ENCODE results near the gene GRIP2. TPM values are rescaled to one million over a fixed set of nuclear protein-coding genes. Genes with fewer than 3 reads are reported as not detected.

GRIP2 gene
- total RNA-seq, 3 donors from 2014 or later, result 0.70 to 2.2 (median 1.6) TPM

- ATAC-seq, result peak; percentile 78
- peak; percentile 74 for TF ChIP-seq CTCF (IDR thresholded peaks at IDR 0.05)
- intact Hi-C loops (cut with DNase I, micrococcal nuclease), result loop anchor here (2.0 to 5.0 kb wide), 2 partner anchors 206 to 265 kb away; no protein-coding TSS in a partner anchor
- Histone ChIP-seq H3K9me3 (no peaks in the 10 kb centered on the region), H3K4me3 (no peak overlapping the region), H3K36me3 (ENCODE audit: low read depth) (no peaks in the 10 kb centered on the region), H3K4me1 (ENCODE audit: low read depth) (no peaks in the 10 kb centered on the region)
- peak in 1 of 3 donors; percentile 53 for DNase-seq
Measured at GRCh38 chr3:14467814-14468620, 72.1 kb downstream of the GRIP2 start.

- Histone ChIP-seq H3K36me3 (ENCODE audit: low read depth) (no peaks in the 10 kb centered on the region), H3K9me3 (no peaks in the 10 kb centered on the region), H3K4me3 (no peak overlapping the region), H3K4me1 (ENCODE audit: low read depth) (no peaks in the 10 kb centered on the region)
- no peak for TF ChIP-seq CTCF (IDR thresholded peaks at IDR 0.05)
- intact Hi-C loops (cut with DNase I, micrococcal nuclease), result loop anchor here (5.0 kb wide), 1 partner anchor 204 kb away; no protein-coding TSS in a partner anchor
- ATAC-seq, result no peak
- DNase-seq, result no peak
Measured at GRCh38 chr3:14466179-14466903, 73.8 kb downstream of the GRIP2 start.

GRCh38 chr3:14465425-14465824, 74.7 kb downstream of the GRIP2 start:
- Histone ChIP-seq H3K36me3 (ENCODE audit: low read depth) (no peaks in the 10 kb centered on the region), H3K4me1 (ENCODE audit: low read depth) (no peaks in the 10 kb centered on the region), H3K4me3 (no peak overlapping the region), H3K9me3 (no peaks in the 10 kb centered on the region)
- no peak for TF ChIP-seq CTCF (IDR thresholded peaks at IDR 0.05)
- ATAC-seq, result no peak
- DNase-seq, result no peak
- intact Hi-C loops (cut with DNase I, micrococcal nuclease), result loop anchor here (5.0 kb wide), 1 partner anchor 203 kb away; no protein-coding TSS in a partner anchor

GRCh38 chr3:14464521-14464920, 75.6 kb downstream of the GRIP2 start:
- no peak for TF ChIP-seq CTCF (IDR thresholded peaks at IDR 0.05)
- Histone ChIP-seq H3K36me3 (ENCODE audit: low read depth) (no peaks in the 10 kb centered on the region), H3K9me3 (no peaks in the 10 kb centered on the region), H3K4me1 (ENCODE audit: low read depth) (no peaks in the 10 kb centered on the region), H3K4me3 (no peak overlapping the region)
- no peak for DNase-seq
- ATAC-seq, result no peak
- intact Hi-C loops (cut with DNase I, micrococcal nuclease), result no loop called here

- intact Hi-C loops (cut with DNase I, micrococcal nuclease), result no loop called here
- Histone ChIP-seq H3K4me3 (no peak overlapping the region), H3K36me3 (ENCODE audit: low read depth) (no peaks in the 10 kb centered on the region), H3K4me1 (ENCODE audit: low read depth) (no peaks in the 10 kb centered on the region), H3K9me3 (no peaks in the 10 kb centered on the region)
- TF ChIP-seq CTCF (IDR thresholded peaks at IDR 0.05), result no peak
- DNase-seq, result no peak
- no peak for ATAC-seq
Measured at GRCh38 chr3:14464141-14464465, 76.0 kb downstream of the GRIP2 start.

Data from mucosa of descending colon (tissue), 3 donors.